ENCODE results near the gene CLTRN.
"Not testable (repeated sequence)": the region's sequence is repeated elsewhere in the genome, so short reads cannot be mapped to it uniquely, and the experiment has no call there.

Gene CLTRN

GRCh38 chrX:15664487-15665444 lies at the start of gene CLTRN:
Gene CLTRN (minus strand): TSS chrX:15664805. CDS start chrX:15664775, 30 bp downstream.
- DNase-seq (ENCODE audit: low spot score), result no peak

GRCh38 chrX:15704273-15704672 lies 39.7 kb upstream of the CLTRN start:
- not testable (repeated sequence) for DNase-seq (ENCODE audit: low spot score)

GRCh38 chrX:15703809-15704208 lies 39.2 kb upstream of the CLTRN start:
- DNase-seq (ENCODE audit: low spot score), result not testable (repeated sequence)

GRCh38 chrX:15702488-15703371 lies 38.1 kb upstream of the CLTRN start:
- DNase-seq (ENCODE audit: low spot score), result no peak

- no peak for DNase-seq (ENCODE audit: low spot score)
Measured at GRCh38 chrX:15696516-15696915, 31.9 kb upstream of the CLTRN start.

GRCh38 chrX:15694941-15695451 lies 30.4 kb upstream of the CLTRN start:
- no peak for DNase-seq (ENCODE audit: low spot score)

GRCh38 chrX:15686818-15687685 lies 22.4 kb upstream of the CLTRN start:
- DNase-seq (ENCODE audit: low spot score), result peak; percentile 82

- DNase-seq (ENCODE audit: low spot score), result no peak
Measured at GRCh38 chrX:15683193-15683592, 18.6 kb upstream of the CLTRN start.

GRCh38 chrX:15681433-15681832 lies 16.8 kb upstream of the CLTRN start:
- no peak for DNase-seq (ENCODE audit: low spot score)

GRCh38 chrX:15680401-15680800 lies 15.8 kb upstream of the CLTRN start:
- DNase-seq (ENCODE audit: low spot score), result no peak

- no peak for DNase-seq (ENCODE audit: low spot score)
Measured at GRCh38 chrX:15679246-15679645, 14.6 kb upstream of the CLTRN start.

- no peak for DNase-seq (ENCODE audit: low spot score)
Measured at GRCh38 chrX:15678339-15678738, 13.7 kb upstream of the CLTRN start.

GRCh38 chrX:15676886-15677285 lies 12.3 kb upstream of the CLTRN start:
- DNase-seq (ENCODE audit: low spot score), result no peak

- DNase-seq (ENCODE audit: low spot score), result peak; percentile 79
Measured at GRCh38 chrX:15675490-15675921, 10.9 kb upstream of the CLTRN start.

GRCh38 chrX:15674841-15675489 lies 10.4 kb upstream of the CLTRN start:
- DNase-seq (ENCODE audit: low spot score), result peak; percentile 88

GRCh38 chrX:15674514-15674840 lies 9.9 kb upstream of the CLTRN start:
- DNase-seq (ENCODE audit: low spot score), result no peak

- DNase-seq (ENCODE audit: low spot score), result no peak
Measured at GRCh38 chrX:15673970-15674369, 9.4 kb upstream of the CLTRN start.

- DNase-seq (ENCODE audit: low spot score), result no peak
Measured at GRCh38 chrX:15672881-15673280, 8.3 kb upstream of the CLTRN start.

GRCh38 chrX:15663439-15663838 lies 1.2 kb downstream of the CLTRN start:
- DNase-seq (ENCODE audit: low spot score), result no peak

- not testable (repeated sequence) for DNase-seq (ENCODE audit: low spot score)
Measured at GRCh38 chrX:15654804-15655203, 9.8 kb downstream of the CLTRN start.

- DNase-seq (ENCODE audit: low spot score), result no peak
Measured at GRCh38 chrX:15653961-15654360, 10.6 kb downstream of the CLTRN start.
